H9 (cell line): ENCODE measurements around the gene PFDN1. TPM values are rescaled to one million over a fixed set of nuclear protein-coding genes. Genes with fewer than 3 reads are reported as not detected.

Experiments used
- DNase-seq: peaks from one replicate; pipeline ENCODE4 v3.0.0-alpha.2; 2017
- H2AFZ ChIP-seq: one replicate; pipeline ENCODE4 v1.6.1; 2013; ENCODE audit warnings: mild to moderate bottlenecking, low read length, control low read depth, moderate library complexity
- H2AK5ac ChIP-seq: 2 replicates; pipeline ENCODE4 v1.6.1; 2013; ENCODE audit warnings: low read length, control low read depth, mixed read lengths; ENCODE audit not compliant: insufficient read length
- H2BK120ac ChIP-seq: one replicate; pipeline ENCODE4 v1.6.1; 2013; ENCODE audit warnings: low read depth, mild to moderate bottlenecking, low read length, control low read depth, inconsistent platforms; ENCODE audit not compliant: poor library complexity, severe bottlenecking
- H2BK12ac ChIP-seq: 2 replicates; pipeline ENCODE4 v1.6.1; 2013; ENCODE audit warnings: low read length, control low read depth, mixed read lengths, low read depth; ENCODE audit not compliant: insufficient read length
- H2BK15ac ChIP-seq: 2 replicates; pipeline ENCODE4 v1.6.1; 2013; ENCODE audit warnings: low read depth, low read length, control low read depth
- H2BK20ac ChIP-seq: one replicate; pipeline ENCODE4 v1.6.1; 2013; ENCODE audit warnings: low read depth, mild to moderate bottlenecking, low read length, control low read depth, inconsistent platforms; ENCODE audit not compliant: poor library complexity, severe bottlenecking
- H2BK5ac ChIP-seq: 2 replicates; pipeline ENCODE4 v1.6.1; 2013; ENCODE audit warnings: low read length, control low read depth, mixed read lengths; ENCODE audit not compliant: insufficient read length
- H3K14ac ChIP-seq: 2 replicates; pipeline ENCODE4 v1.6.1; 2013; ENCODE audit warnings: low read length, control low read depth; ENCODE audit not compliant: insufficient read depth
- H3K18ac ChIP-seq: 2 replicates; pipeline ENCODE4 v1.6.1; 2013; ENCODE audit warnings: low read depth, mild to moderate bottlenecking, mixed read lengths, low read length, control low read depth; ENCODE audit not compliant: insufficient read length
- H3K23ac ChIP-seq: 2 replicates; pipeline ENCODE4 v1.6.1; 2013; ENCODE audit warnings: low read length, control low read depth, mixed read lengths, low read depth; ENCODE audit not compliant: insufficient read length
- H3K23me2 ChIP-seq: 2 replicates; pipeline ENCODE4 v1.6.1; 2013; ENCODE audit warnings: low read depth, mild to moderate bottlenecking, mixed read lengths, low read length, control low read depth; ENCODE audit not compliant: insufficient read length, poor library complexity, severe bottlenecking
- H3K27ac ChIP-seq: 2 replicates; pipeline ENCODE4 v1.5.1; 2013; ENCODE audit warnings: low read length, control low read depth, mixed read lengths, low read depth; ENCODE audit not compliant: insufficient read length
- H3K27me3 ChIP-seq: 2 replicates; pipeline ENCODE4 v1.6.1; 2013; ENCODE audit warnings: low read length, control low read depth, inconsistent platforms; ENCODE audit not compliant: insufficient read depth
- H3K4ac ChIP-seq: 2 replicates; pipeline ENCODE4 v1.6.1; 2013; ENCODE audit warnings: low read depth, mild to moderate bottlenecking, control low read depth, inconsistent platforms, low read length, moderate library complexity
- H3K4me1 ChIP-seq: 2 replicates; pipeline ENCODE4 v1.6.1; 2013; ENCODE audit warnings: low read length, control low read depth, inconsistent platforms; ENCODE audit not compliant: insufficient read depth
- H3K4me2 ChIP-seq: 2 replicates; pipeline ENCODE4 v1.6.1; 2013; ENCODE audit warnings: low read length, control low read depth, mixed read lengths; ENCODE audit not compliant: insufficient read length, insufficient read depth
- H3K56ac ChIP-seq: 2 replicates; pipeline ENCODE4 v1.6.1; 2013; ENCODE audit warnings: low read depth, mild to moderate bottlenecking, mixed read lengths, low read length, control low read depth; ENCODE audit not compliant: insufficient read length
- H3K79me1 ChIP-seq: 2 replicates; pipeline ENCODE4 v1.6.1; 2013; ENCODE audit warnings: low read depth, mild to moderate bottlenecking, moderate library complexity, low read length, control low read depth, inconsistent platforms; ENCODE audit not compliant: insufficient read depth, poor library complexity, severe bottlenecking
- H3K79me2 ChIP-seq: 2 replicates; pipeline ENCODE4 v1.6.1; 2013; ENCODE audit warnings: low read length, control low read depth, inconsistent platforms; ENCODE audit not compliant: insufficient read depth
- H3K9ac ChIP-seq: 2 replicates; pipeline ENCODE4 v1.6.1; 2013; ENCODE audit warnings: low read length, control low read depth, mixed read lengths; ENCODE audit not compliant: insufficient read length; ENCODE audit errors: extremely low read depth
- H3K9me3 ChIP-seq: one replicate; pipeline ENCODE4 v1.6.1; 2013; ENCODE audit warnings: low read depth, low read length, inconsistent platforms; ENCODE audit not compliant: control insufficient read depth
- H3T11ph ChIP-seq: one replicate; pipeline ENCODE4 v1.6.1; 2013; ENCODE audit warnings: mild to moderate bottlenecking, low read length, control low read depth, inconsistent platforms
- H4K20me1 ChIP-seq: one replicate; pipeline ENCODE4 v1.6.1; 2013; ENCODE audit not compliant: control insufficient read depth, insufficient read length, insufficient read depth
- H4K5ac ChIP-seq: 2 replicates; pipeline ENCODE4 v1.6.1; 2013; ENCODE audit warnings: low read depth, mild to moderate bottlenecking, mixed read lengths, low read length, control low read depth; ENCODE audit not compliant: insufficient read length
- H4K8ac ChIP-seq: replicated peaks from 2 replicates; pipeline ENCODE4 v1.6.1; 2013; ENCODE audit warnings: low read length, control low read depth, mixed read lengths, low read depth; ENCODE audit not compliant: insufficient read length
- H4K91ac ChIP-seq: 2 replicates; pipeline ENCODE4 v1.6.1; 2013; ENCODE audit warnings: low read depth, mild to moderate bottlenecking, moderate library complexity, mixed read lengths, low read length, control low read depth; ENCODE audit not compliant: insufficient read length
- H3K27ac Mint-ChIP-seq, 3 experiments: 2 replicates in 2 of 3; 3 replicates in 1 of 3; pipeline ENCODE4 v1.8.0; 2020 to 2021; ENCODE audit warnings: mixed read lengths in 3 of 3, mild to moderate bottlenecking in 1 of 3, moderate library complexity in 1 of 3
- H3K27me3 Mint-ChIP-seq: 2 replicates; pipeline ENCODE4 v1.8.0; 2021; ENCODE audit warnings: low read depth, mild to moderate bottlenecking, moderate library complexity, mixed read lengths
- H3K36me3 Mint-ChIP-seq, 3 experiments: 2 replicates in 2 of 3; 3 replicates in 1 of 3; pipeline ENCODE4 v1.8.0; 2020 to 2021; ENCODE audit warnings: low read depth in 3 of 3, mixed read lengths in 3 of 3; ENCODE audit not compliant: insufficient read depth in 1 of 3
- H3K4me1 Mint-ChIP-seq, 2 experiments: 2 replicates each; pipeline ENCODE4 v1.8.0; 2020; ENCODE audit warnings: mixed read lengths in 2 of 2
- H3K4me3 Mint-ChIP-seq, 2 experiments: 2 replicates in 1 of 2; 3 replicates in 1 of 2; pipeline ENCODE4 v1.8.0; 2020 to 2021; ENCODE audit warnings: mild to moderate bottlenecking in 2 of 2, mixed read lengths in 2 of 2, moderate library complexity in 1 of 2
- H3K9me3 Mint-ChIP-seq, 2 experiments: 2 replicates in 1 of 2; 3 replicates in 1 of 2; pipeline ENCODE4 v1.8.0; 2020; ENCODE audit warnings: mild to moderate bottlenecking in 2 of 2, mixed read lengths in 2 of 2, moderate library complexity in 1 of 2
- WGBS: extraction: QIAGEN DNeasy Blood & Tissue Kit; methylation state at CpG from one replicate; pipeline ENCODE4 v1.1.7; 2013; ENCODE audit warnings: missing lambda C conversion rate, low lambda C conversion rate, mixed read lengths; ENCODE audit not compliant: insufficient read length; ENCODE audit errors: extremely low coverage; 5-methylcytosine and 5-hydroxymethylcytosine counted together
- total RNA-seq: library from RNA; stranded (reverse); gene quantifications from 2 replicates; pipeline ENCODE4 v1.2.1, GENCODE V29; 2021
- TF ChIP-seq, protein P1 (sequence below): fragments of 200-600 bp; sonication (generic); conservative IDR thresholded peaks from 3 replicates; pipeline ENCODE4 v1.8.0; 2021; ENCODE audit warnings: antibody characterized with exemption, mild to moderate bottlenecking

The PFDN1 gene
- total RNA-seq, 1 experiment from 2014 or later: 58.3 TPM

DNA sequence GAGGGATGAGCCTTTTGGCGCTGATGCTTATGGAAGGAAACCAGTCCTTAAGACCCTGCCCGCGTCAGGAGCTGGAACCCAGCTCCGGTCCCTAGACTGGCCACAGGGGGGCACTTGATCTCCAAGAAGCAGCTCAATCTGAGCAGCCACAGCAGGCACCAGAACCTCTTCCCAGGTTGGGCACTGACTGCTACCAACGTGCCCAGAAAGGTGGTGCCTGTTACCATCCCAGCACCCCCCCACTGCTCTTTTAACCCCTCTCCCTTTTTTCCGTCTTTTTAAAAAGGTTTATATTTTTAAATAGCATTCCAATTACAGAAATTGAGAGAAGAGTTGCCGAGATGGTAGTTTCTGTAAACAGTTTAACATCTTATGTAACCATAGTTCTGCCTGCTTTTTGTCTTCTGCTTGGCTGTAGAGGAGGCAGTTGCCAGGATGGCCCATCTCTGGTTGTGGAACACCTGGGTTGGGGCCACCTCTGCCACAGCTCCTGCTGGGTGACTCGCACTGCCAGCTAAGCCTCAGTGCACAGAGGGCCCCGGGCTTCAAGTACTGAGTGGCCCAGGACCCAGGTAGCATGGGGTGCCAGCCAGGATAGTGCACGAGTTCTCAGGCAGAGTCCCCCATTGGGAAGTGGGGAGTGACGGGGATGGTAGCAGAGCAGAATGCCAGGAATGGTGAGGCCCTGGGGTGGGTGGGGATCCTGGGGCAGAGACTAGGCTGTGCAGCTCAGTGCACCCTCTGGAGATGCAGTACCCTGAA is 62.8 kb downstream of the PFDN1 start:
- TF ChIP-seq, protein P1, sequence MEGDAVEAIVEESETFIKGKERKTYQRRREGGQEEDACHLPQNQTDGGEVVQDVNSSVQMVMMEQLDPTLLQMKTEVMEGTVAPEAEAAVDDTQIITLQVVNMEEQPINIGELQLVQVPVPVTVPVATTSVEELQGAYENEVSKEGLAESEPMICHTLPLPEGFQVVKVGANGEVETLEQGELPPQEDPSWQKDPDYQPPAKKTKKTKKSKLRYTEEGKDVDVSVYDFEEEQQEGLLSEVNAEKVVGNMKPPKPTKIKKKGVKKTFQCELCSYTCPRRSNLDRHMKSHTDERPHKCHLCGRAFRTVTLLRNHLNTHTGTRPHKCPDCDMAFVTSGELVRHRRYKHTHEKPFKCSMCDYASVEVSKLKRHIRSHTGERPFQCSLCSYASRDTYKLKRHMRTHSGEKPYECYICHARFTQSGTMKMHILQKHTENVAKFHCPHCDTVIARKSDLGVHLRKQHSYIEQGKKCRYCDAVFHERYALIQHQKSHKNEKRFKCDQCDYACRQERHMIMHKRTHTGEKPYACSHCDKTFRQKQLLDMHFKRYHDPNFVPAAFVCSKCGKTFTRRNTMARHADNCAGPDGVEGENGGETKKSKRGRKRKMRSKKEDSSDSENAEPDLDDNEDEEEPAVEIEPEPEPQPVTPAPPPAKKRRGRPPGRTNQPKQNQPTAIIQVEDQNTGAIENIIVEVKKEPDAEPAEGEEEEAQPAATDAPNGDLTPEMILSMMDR: peak; percentile 84
- Histone ChIP-seq H4K20me1 (no peaks in the 10 kb centered on the region), H2BK20ac (no peak overlapping the region), H3K9ac (no peak overlapping the region), H3K4me1 (peaks cover 5% of the 10 kb centered on the region; the same call in 1 of the 2 replicates), H3K79me1 (no peaks in the 10 kb centered on the region), H3K23ac (no peak overlapping the region), H3K23me2 (no peaks in the 10 kb centered on the region), H3K9me3 (no peaks in the 10 kb centered on the region), H2AK5ac (no peak overlapping the region), H3K4me2 (no peak overlapping the region), H3K14ac (no peak overlapping the region; the same call in 1 of the 2 replicates), H3K27me3 (no peaks in the 10 kb centered on the region), H4K91ac (no peak overlapping the region), H2BK12ac (no peak overlapping the region), H3K4ac (no peak overlapping the region), H4K8ac (no peak overlapping the region), H3K79me2 (no peaks in the 10 kb centered on the region), H2BK15ac (no peak overlapping the region), H3K18ac (no peak overlapping the region), H2BK120ac (no peak overlapping the region), H2AFZ (no peak overlapping the region), H3K27ac (no peak overlapping the region), H3K56ac (no peak overlapping the region), H3T11ph (no peak overlapping the region), H4K5ac (no peak overlapping the region), H2BK5ac (no peak overlapping the region)
- no peak overlapping the region for H3K4me3 Mint-ChIP-seq
- DNase-seq: peak; percentile 87
- peaks cover 0 to 7% (median under 1%) of the 10 kb centered on the region in 3 experiments; a peak in 4 of 7 replicates for H3K36me3 Mint-ChIP-seq
- no peaks in the 10 kb centered on the region for H3K9me3 Mint-ChIP-seq
- WGBS: no CpG with 5 or more reads among the region's 11 CpGs
- no peaks in the 10 kb centered on the region for H3K27me3 Mint-ChIP-seq
- H3K4me1 Mint-ChIP-seq: peaks cover 24 to 26% of the 10 kb centered on the region in 2 experiments
- H3K27ac Mint-ChIP-seq: peak overlapping the region in 2 of 3 experiments; percentile 36 to 82; a peak in 1 of 7 replicates
